ENCODE data around the gene IL1RAPL1. TPM values are rescaled to one million over a fixed set of nuclear protein-coding genes. Genes with fewer than 3 reads are reported as not detected.
"Not testable (repeated sequence)": the region's sequence is repeated elsewhere in the genome, so short reads cannot be mapped to it uniquely, and the experiment has no call there.

The IL1RAPL1 gene
- total RNA-seq, 3 donors from 2014 or later: 0.34 to 0.79 TPM; not detected in 1

GRCh38 chrX:29083823-29084222, 496.6 kb downstream of the IL1RAPL1 start:
- H3K4me1 ChIP-seq (ENCODE audit: low read depth): no peaks in the 10 kb centered on the region
- intact Hi-C loops (cut with DNase I, micrococcal nuclease): no loop called here
- no peak overlapping the region for H3K4me3 ChIP-seq
- ATAC-seq (no peak), DNase-seq (no peak)
- H3K9me3 ChIP-seq: no peaks in the 10 kb centered on the region
- no peak for TF ChIP-seq CTCF (IDR thresholded peaks at IDR 0.05)
- no peaks in the 10 kb centered on the region for H3K36me3 ChIP-seq (ENCODE audit: low read depth)

- no peak for TF ChIP-seq CTCF (IDR thresholded peaks at IDR 0.05)
- Histone ChIP-seq H3K4me3 (no peak overlapping the region), H3K4me1 (ENCODE audit: low read depth) (no peaks in the 10 kb centered on the region), H3K36me3 (ENCODE audit: low read depth) (no peaks in the 10 kb centered on the region), H3K9me3 (no peaks in the 10 kb centered on the region)
- intact Hi-C loops (cut with DNase I, micrococcal nuclease): no loop called here
- ATAC-seq (no peak), DNase-seq (no peak)
Observed at GRCh38 chrX:29090811-29091210, 503.6 kb downstream of the IL1RAPL1 start.

- TF ChIP-seq CTCF (IDR thresholded peaks at IDR 0.05): no peak
- Histone ChIP-seq H3K36me3 (ENCODE audit: low read depth) (no peaks in the 10 kb centered on the region), H3K4me3 (no peak overlapping the region), H3K9me3 (no peaks in the 10 kb centered on the region), H3K4me1 (ENCODE audit: low read depth) (no peaks in the 10 kb centered on the region)
- intact Hi-C loops (cut with DNase I, micrococcal nuclease): no loop called here
- ATAC-seq: no peak
- no peak for DNase-seq
Observed at GRCh38 chrX:29107231-29107630, 520.0 kb downstream of the IL1RAPL1 start.

- no peak for TF ChIP-seq CTCF (IDR thresholded peaks at IDR 0.05)
- Histone ChIP-seq H3K36me3 (ENCODE audit: low read depth) (no peaks in the 10 kb centered on the region), H3K4me1 (ENCODE audit: low read depth) (no peaks in the 10 kb centered on the region), H3K4me3 (no peak overlapping the region), H3K9me3 (no peaks in the 10 kb centered on the region)
- no peak for DNase-seq
- intact Hi-C loops (cut with DNase I, micrococcal nuclease): no loop called here
- no peak for ATAC-seq
Observed at GRCh38 chrX:29110041-29110440, 522.8 kb downstream of the IL1RAPL1 start.

- Histone ChIP-seq H3K9me3 (no peaks in the 10 kb centered on the region), H3K4me1 (ENCODE audit: low read depth) (no peaks in the 10 kb centered on the region), H3K36me3 (ENCODE audit: low read depth) (no peaks in the 10 kb centered on the region), H3K4me3 (no peak overlapping the region)
- DNase-seq (no peak), ATAC-seq (no peak)
- intact Hi-C loops (cut with DNase I, micrococcal nuclease): no loop called here
- TF ChIP-seq CTCF (IDR thresholded peaks at IDR 0.05): no peak
Observed at GRCh38 chrX:29113221-29113620, 526.0 kb downstream of the IL1RAPL1 start.

- H3K36me3 ChIP-seq (ENCODE audit: low read depth); H3K4me1 ChIP-seq (ENCODE audit: low read depth); H3K9me3 ChIP-seq; H3K4me3 ChIP-seq; ATAC-seq; DNase-seq; intact Hi-C loops (cut with DNase I, micrococcal nuclease): not testable (repeated sequence)
Observed at GRCh38 chrX:29122817-29123216, 535.6 kb downstream of the IL1RAPL1 start.

Data from mucosa of descending colon (tissue), 3 donors.